Tongue (tissue), 2 donors: ENCODE measurements around the gene PIP. TPM values are rescaled to one million over a fixed set of nuclear protein-coding genes. Genes with fewer than 3 reads are reported as not detected.
"Not testable (repeated sequence)": the region's sequence is repeated elsewhere in the genome, so short reads cannot be mapped to it uniquely, and the experiment has no call there.

Experiments
- DNase-seq: peaks from one replicate; pipeline ENCODE4 v3.0.0-alpha.2; 2015
- total RNA-seq: library from RNA; depleted of rRNA; stranded (reverse); fragments of >200 nt; gene quantifications from one replicate; pipeline ENCODE4 v1.2.3, GENCODE V29; 2014

Gene PIP, protein sequence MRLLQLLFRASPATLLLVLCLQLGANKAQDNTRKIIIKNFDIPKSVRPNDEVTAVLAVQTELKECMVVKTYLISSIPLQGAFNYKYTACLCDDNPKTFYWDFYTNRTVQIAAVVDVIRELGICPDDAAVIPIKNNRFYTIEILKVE
- total RNA-seq = 11.3 TPM

GRCh38 chr7:143131781-143132180 lies at the start of gene PIP:
Gene PIP, plus strand, starts transcription at chr7:143132077. Its CDS starts 40 bp downstream, at chr7:143132117.
- no peak for DNase-seq

DNA sequence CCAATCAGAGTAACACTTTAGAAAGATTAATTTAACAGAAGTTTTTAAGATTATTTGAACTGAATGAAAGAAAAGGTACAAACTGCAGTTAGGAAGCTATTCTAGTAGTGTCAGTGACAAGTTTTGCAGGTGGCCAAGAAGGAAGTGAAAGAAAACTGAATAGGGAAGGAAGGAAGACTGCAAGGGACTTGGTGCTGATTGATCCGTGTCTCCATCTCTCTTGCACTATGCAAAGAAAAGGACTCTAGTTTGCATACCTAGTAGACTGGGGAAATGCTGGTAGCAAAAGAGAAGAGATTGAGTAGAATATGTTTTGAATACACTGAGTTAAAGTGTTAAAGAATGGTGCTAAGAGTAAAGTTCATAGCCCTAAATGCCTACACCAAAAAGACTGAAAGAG lies 46.8 kb upstream of the PIP start:
- DNase-seq = no peak

DNA sequence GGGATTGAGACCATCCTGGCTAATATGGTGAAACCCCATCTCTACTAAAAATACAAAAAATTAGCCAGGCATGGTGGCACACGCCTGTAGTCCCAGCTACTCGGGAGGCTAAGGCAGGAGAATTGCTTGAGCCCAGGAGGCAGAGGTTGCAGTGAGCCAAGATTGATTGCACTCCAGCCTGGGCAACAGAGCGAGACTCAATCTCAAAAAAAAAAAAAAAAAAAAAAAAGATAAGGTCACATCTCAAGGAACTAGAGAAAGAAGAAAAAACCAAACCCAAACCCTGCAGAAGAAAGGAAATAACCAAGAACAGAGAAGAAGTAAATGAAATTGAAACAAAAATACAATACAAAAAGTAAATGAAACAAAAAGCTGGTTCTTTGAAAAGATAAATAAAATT lies 46.3 kb upstream of the PIP start:
- not testable (repeated sequence) for DNase-seq

DNA sequence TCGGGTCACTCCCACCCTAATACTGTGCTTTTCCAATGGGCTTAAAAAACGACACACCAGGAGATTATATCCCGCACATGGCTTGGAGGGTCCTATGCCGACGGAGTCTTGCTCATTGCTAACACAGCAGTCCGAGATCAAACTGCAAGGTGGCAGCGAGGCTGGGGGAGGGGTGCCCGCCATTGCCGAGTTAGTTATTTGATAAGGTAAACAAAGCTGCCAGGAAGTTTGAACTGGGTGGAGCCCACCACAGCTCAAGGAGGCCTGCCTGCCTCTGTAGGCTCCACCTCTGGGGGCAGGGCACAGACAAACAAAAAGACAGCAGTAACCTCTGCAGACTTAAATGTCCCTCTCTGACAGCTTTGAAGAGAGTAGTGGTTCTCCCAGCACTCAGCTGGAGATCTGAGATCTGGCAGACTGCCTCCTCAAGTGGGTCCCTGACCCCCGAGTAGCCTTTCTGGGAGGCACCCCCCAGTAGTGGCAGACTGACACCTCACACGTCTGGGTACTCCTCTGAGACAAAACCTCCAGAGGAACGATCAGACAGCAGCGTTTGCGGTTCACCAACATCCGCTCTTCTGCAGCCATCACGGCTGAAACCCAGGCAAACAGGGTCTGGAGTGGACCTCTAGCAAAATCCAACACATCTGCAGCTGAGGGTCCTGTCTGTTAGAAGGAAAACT lies 43.2 kb upstream of the PIP start:
- DNase-seq = not testable (repeated sequence)

- DNase-seq = no peak
Measured at GRCh38 chr7:143096146-143096545, 35.7 kb upstream of the PIP start.

GRCh38 chr7:143099579-143099978 lies 32.3 kb upstream of the PIP start:
- not testable (repeated sequence) for DNase-seq

- DNase-seq = no peak
Measured at GRCh38 chr7:143104759-143105158, 27.1 kb upstream of the PIP start.

DNA sequence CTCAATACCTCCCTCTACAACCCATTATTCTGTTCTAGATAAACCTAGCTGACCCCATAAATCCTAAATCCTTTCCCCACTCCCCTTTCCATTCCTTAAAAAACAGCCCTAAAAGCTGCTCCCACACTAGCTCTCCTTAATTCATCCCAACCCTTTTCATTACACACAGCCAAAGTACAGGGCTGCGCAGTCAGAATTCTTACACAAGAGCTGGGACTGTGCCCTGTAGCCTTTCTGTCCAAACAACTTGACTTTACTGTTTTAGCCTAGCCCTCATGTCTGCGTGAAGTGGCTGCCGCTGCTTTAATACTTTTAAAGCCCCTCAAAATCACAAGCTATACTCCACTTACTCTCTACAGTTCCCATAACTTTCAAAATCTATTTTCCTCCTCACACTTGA lies 23.9 kb upstream of the PIP start:
- DNase-seq = not testable (repeated sequence)

DNA sequence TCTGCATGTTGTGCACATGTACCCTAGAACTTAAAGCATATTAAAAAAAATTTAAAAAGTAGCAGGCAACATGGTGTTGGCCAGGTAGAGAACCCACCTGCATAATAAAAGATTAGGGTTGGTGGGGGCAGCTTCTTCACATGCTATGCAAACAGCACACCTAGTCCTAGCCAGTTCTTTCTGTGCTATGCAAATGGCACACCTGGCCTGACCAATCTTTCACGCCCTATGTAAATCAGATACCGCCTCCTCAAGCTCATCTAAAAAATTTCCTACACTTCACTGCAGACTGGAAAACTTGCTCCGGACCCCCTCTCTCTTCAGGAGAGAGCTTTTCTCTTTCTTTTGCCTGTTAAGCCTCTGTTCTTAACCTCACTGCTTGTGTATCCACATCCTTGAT lies 14.5 kb upstream of the PIP start:
- no peak for DNase-seq

- no peak for DNase-seq
Measured at GRCh38 chr7:143120691-143121405, 11.0 kb upstream of the PIP start.

- not testable (repeated sequence) for DNase-seq
Measured at GRCh38 chr7:143123326-143123725, 8.6 kb upstream of the PIP start.

GRCh38 chr7:143126146-143126545 lies 5.7 kb upstream of the PIP start:
- DNase-seq = no peak

- DNase-seq = no peak
Measured at GRCh38 chr7:143129051-143129450, 2.8 kb upstream of the PIP start.

DNA sequence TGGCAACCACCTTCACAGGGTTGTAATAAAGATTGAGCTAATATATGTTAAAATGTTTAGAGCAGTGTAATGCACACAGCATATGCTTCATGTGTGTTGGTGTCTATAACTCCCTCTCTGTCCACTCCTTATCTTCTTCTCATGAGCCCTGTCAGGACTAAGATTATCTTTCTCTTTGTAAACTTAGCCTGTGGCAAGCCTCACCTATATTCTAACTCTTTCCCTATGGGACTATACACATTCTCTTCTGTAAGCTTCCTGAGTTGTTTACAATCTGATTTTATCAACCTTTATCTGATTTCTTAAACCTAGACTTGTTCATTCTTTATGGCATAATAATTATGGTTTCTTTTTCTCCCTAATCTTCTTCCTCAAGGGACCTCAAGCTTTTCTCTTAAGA lies 2.4 kb upstream of the PIP start:
- no peak for DNase-seq

DNA sequence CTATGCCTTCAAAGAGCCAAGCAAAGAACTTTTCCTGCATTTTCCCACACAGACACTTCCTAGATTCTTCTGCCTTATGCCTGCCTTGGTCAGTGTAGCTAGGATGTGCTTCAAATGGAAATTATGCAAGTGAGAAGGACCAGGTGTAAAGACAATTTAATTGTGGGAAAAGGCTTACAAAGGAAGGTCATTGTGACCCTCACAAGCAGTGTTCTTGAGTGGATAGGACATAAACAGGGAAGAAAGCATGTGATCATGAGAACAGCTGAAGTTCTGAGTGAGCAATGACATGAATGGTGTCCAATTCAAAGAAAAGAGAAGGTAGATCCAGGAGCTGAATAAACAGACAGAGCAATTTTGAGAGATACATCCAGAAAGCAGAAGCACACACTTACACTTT lies 1.3 kb upstream of the PIP start:
- DNase-seq = no peak

- DNase-seq = no peak
Measured at GRCh38 chr7:143147070-143147469, 15.2 kb downstream of the PIP start.

- DNase-seq = no peak
Measured at GRCh38 chr7:143148050-143148449, 16.2 kb downstream of the PIP start.

DNA sequence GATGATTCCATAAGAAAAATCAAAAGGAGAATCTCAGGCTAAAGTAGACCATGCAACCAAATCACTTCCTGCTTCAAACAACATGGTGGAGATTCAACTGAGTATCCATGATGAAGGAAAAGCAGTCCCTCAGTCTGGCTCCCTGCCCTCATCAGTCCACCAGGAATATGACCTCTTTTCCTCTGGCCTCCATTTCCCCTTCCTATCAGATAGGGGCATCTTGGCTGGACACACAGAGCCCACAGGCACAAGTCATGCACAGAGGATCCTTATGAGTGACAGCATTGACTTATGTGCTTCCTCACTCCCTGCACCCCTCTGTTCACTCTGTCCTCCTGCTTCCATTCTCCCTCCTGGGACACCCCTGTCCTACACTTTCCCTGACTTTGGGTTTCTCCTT lies 16.8 kb downstream of the PIP start:
- no peak for DNase-seq

GRCh38 chr7:143150696-143151095 lies 18.8 kb downstream of the PIP start:
- DNase-seq = not testable (repeated sequence)

- DNase-seq = not testable (repeated sequence)
Measured at GRCh38 chr7:143158617-143159016, 26.7 kb downstream of the PIP start.

DNA sequence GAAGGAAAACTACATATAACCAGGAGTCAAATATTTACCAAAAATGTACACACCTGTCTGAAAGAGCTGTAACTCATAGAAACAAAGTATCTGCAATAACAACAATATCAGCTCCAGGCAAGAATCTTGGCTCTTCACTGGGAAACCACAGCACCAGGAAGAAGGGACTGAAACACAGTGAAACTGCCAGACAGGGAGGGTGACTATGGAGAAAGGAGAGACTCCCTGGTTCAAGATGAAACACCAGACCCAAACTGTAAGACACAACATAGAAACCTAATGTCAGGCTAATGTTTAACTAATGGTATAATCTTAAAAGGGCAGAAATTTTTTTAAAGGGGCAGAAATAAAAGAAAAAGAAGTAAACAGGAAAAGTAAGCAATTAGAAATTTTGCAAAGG lies 39.8 kb downstream of the PIP start:
- no peak for DNase-seq

DNA sequence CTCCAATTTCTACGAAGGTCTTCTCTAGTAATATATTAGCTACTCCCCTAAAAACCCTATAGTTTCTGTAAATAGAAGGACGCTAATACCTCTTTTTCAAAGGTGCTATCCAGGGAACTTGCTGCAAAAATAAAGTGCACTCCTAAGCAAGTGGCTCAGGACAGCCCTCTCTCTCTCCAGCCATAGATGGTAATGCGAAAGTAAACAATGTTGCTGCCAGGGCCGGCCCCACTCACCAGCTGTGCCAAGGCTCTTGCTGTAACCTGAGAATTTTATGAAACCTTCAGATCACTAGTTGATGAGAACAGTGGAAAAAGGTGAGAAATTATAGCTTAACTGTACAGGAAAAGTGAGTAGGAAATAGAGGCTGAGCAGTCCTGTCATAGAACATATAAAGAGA lies 40.5 kb downstream of the PIP start:
- DNase-seq = peak; percentile 61

- DNase-seq = no peak
Measured at GRCh38 chr7:143176128-143176527, 44.3 kb downstream of the PIP start.
